T47D (cell line): ENCODE measurements around the gene UTP3.
"Not testable (repeated sequence)": the region's sequence is repeated elsewhere in the genome, so short reads cannot be mapped to it uniquely, and the experiment has no call there.

Source experiments
- DNase-seq, 2 experiments: peaks; one replicate each; pipeline versions ENCODE4 v3.0.0 to v3.0.0-alpha.2; 2011 to 2012; ENCODE audit warnings: low read depth in 1 of 2, low spot score in 1 of 2
- JUND ChIP-seq: IDR thresholded peaks from 2 replicates; pipeline ENCODE4 v1.6.1; 2012; ENCODE audit warnings: low read depth
- in situ Hi-C: cut with HindIII; loops from 2 replicates; pipeline ENCODE4 v1.10.0; 2016; ENCODE audit warnings: low sequenced_read_pairs, low pct_unique_long_range_greater_than_20kb

The UTP3 gene

DNA sequence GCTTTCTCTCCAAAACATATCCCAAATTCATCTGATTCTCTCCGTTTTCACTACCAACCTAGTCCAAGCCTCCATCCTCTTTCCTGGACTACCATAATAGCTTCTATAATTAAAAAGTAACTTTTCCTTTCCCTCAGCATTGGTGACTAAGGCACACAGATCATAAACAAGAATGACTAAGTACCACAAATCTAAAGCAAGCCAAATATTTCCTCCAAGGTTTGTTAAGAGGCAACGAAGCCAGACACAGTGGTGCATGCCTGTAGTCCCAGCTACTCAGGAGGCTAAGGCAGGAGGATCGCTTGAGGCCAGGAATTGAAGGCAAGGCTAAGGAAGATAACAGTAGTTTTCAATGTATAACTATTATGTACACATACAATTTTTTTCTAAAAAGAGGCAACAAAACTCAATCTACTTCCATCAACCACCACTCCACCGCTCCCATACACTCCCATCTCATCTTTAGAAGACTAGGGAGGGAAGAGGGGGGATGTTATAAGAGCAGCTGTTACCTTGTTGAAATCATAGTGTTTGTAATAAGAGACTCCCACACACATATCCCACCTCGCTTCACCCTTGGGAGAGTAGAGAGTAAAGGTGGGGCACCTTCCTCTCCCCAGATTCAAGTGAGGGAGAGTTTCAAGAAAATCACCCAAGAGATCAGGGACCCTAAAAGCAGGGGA lies 17.9 kb upstream of the UTP3 start:
- no peak for DNase-seq
- TF ChIP-seq JUND, result no peak
- in situ Hi-C loops, result no loop called here

DNA sequence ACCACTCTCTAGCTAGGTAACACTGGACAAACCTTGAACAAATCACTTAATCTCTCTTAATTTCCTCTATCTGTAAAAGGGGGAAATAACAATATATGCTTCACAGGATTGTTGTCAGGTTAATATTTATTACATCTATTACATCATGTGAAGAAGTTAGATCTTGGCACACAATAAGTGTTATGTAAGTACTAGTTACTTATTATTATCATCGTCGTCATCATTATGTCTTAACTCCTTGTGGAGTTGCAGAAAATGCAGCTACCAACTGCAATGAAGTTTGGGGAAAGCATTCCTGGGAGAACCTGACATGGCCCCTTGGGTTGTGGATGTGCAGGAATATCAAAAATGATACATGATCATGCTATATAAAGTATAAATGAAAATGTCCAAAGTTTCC lies 17.2 kb upstream of the UTP3 start:
- in situ Hi-C loops, result no loop called here
- DNase-seq, result no peak
- TF ChIP-seq JUND, result no peak

DNA sequence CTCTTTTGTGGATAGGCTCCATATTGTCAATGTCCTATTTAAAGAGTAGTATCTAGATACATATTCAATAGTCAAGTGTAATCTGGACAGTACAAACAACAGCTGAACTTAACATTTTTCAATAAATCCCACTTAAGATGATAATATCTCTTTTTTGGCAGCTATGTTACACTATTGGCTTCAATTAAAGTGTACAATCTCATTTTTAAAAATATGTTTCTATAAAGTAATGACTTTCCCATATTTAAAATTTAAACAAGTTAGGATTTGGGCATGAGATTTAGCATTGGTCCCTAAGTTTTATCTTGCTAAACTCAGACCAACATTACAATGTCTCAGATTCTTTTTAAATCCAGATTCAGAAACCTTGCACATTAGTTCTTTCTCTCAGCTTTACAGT lies 14.1 kb upstream of the UTP3 start:
- no peak for DNase-seq
- TF ChIP-seq JUND, result no peak
- in situ Hi-C loops, result no loop called here

DNA sequence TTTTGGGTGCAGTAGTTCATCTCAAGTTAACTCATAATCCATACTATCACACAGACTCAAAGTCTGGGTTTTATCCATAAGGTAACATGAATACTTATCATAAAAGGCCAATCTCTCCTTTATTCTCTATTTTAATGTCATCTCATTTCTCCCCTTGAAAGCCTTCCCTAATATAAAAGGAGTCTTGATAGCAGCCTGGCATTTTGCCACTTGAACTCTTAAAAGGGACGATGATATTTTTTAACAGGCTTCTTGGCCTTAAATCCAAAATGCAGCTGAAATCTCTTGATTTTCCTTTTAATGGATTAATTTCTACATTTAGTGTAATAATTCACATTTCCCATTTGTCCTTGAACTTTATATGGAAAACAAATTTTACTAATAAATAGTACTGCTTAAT lies 13.6 kb upstream of the UTP3 start:
- in situ Hi-C loops, result no loop called here
- DNase-seq, result no peak
- TF ChIP-seq JUND, result no peak

DNA sequence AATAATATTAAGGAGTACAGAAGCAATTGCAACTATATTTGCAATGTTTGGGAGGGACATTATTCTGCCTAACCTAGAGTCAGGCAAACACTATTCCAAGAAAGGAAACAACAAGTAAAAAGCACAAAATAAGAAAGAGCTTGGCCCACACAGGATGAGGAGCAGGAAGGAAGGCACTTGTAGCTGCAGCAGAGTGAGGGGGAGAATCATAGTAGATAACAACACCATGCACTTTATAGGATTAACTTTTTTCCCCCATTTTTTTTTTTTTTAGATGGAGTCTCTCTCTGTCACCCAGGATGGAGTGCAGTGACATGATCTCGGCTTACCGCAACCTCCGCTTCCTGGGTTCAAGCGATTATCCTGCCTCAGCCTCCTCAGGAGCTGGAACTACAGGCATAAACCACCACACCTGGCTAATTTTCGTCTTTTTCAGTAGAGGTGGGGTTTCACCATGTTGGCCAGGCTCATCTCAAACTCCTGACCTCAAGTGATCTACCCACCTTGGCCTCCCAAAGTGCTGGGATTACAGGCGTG lies 11.7 kb upstream of the UTP3 start:
- TF ChIP-seq JUND, result no peak
- no peak for DNase-seq
- in situ Hi-C loops, result no loop called here

DNA sequence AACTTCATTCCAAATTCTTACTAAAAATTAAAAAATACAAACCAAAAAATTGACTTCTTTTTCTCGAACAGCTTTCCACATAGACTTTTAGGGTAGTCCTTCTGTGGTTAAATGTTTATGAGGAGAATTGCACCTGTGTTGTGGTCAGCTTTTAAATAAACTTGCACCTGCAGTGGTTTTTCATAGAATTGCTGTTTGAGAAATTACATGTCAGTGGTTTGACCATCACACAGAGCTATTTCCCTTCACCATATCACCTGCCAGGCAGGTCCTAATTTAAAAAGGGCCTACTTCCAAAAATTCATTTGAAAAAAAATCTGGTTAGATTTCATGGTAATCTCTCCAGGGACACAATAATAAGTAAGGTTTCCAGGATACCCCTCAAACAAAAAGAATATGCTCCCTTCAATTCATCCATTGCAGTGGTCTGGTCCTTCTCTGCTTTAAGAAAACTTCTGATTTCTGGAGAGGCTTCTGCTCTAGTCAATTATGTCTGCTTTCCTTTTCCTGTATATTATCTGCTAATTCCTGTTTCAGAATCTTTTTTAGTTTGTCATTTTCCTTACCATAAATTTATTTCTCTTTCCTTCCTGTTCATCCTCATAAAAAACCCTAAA lies 9.8 kb upstream of the UTP3 start:
- in situ Hi-C loops, result no loop called here
- TF ChIP-seq JUND, result no peak
- DNase-seq, result no peak

DNA sequence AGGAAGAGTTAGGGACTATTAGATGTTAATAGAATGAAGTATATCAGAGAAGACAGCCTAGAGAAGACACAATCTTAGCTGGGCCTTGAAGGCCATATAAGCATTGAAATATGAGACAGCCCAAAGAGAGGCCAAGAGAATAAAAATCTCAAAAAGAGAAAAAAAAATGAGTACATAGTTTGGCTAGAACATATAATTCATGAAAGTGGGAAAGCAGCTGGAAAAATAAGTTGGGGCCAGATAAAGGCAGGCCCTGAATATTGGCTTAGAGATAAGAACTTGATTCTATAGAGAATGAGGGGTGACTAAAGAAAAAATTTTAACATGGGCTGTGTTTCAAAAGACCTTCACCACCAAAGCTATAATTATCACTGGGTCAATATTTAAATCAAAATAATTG lies 7.4 kb upstream of the UTP3 start:
- TF ChIP-seq JUND, result no peak
- no peak for DNase-seq
- in situ Hi-C loops, result no loop called here

DNA sequence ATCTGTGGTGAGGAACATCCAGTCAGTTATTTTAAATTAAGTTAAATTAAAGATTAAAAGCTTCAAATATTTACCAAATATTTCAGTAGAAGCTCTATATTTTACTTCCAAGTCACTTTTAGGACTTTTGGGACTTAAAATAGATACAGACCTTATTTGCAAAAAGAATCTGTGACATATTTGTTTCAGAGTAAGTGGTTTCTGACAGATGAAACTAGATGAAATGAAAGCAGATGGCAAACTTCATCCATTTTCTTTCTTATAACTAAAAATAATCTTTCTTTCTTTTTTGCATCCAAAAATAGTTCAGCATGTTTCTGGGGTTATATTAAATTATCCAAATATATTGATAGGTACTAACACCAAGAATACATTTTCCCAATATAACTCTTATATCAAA lies 6.6 kb upstream of the UTP3 start:
- in situ Hi-C loops, result no loop called here
- TF ChIP-seq JUND, result no peak
- DNase-seq, result no peak

DNA sequence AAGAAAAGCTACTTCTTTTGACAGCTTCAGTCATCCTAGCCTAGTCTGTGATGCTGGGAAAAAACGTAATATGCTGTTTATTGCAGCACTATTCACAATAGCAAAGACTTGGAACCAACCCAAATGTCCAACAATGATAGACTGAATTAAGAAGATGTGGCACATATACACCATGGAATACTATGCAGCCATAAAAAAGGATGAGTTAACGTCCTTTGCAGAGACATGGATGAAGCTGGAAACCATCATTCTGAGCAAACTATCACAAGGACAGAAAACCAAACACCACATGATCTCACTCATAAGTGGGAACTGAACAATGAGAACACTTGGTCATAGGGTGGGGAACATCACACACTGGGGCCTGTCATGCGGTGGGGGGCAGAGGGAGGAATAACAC lies 6.2 kb upstream of the UTP3 start:
- DNase-seq, in situ Hi-C loops: not testable (repeated sequence)

DNA sequence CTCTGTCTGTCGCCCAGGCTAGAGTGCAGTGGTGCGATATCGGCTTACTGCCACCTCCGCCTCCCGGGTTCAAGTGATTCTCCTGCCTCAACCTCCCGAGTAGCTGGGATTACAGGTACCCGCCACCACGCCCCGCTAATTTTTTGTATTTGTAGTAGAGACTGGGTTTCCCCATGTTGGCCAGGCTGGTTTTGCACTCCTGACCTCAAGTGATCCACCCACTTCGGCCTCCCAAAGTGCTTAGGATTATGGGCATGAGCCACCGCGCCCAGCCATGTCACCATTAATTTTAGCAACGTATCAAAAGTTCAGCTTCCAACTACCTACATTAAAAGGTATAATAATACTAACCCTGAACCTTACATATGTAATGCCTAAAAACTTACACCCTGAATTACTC lies 940 bp upstream of the UTP3 start:
- in situ Hi-C loops, result no loop called here
- no peak for TF ChIP-seq JUND
- no peak for DNase-seq

DNA sequence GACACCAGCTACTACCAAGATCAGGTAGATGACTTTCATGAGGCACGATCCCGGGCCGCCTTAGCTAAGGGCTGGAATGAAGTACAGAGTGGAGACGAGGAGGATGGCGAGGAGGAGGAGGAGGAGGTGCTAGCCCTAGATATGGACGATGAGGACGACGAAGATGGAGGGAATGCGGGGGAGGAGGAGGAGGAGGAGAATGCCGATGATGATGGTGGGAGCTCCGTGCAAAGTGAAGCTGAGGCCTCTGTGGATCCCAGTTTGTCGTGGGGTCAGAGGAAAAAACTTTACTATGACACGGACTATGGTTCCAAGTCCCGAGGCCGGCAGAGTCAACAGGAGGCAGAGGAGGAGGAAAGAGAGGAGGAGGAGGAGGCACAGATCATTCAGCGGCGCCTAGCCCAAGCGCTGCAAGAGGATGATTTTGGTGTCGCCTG lies 481 bp downstream of the UTP3 start:
- in situ Hi-C loops, result no loop called here
- no peak for DNase-seq
- no peak for TF ChIP-seq JUND

DNA sequence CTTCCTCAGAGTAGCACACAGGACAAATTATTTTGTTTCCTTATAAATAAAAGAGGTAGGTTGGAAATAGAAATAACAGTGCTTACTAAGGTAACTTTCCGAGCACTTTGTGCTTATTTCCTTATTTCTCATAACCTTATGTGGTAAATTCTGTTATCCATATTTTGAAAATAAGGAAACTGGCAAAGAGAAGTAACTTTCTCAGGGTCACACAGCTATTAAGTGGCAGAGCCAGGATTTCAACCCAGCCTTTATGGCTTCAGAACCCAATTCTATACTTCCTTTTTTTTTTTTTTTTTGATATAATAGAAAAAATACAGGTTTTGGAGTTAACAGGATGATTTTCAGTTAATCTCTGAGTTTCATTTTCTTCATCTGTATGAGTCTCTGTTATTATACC lies 3.3 kb downstream of the UTP3 start:
- DNase-seq, result no peak
- in situ Hi-C loops, result no loop called here
- TF ChIP-seq JUND, result no peak

DNA sequence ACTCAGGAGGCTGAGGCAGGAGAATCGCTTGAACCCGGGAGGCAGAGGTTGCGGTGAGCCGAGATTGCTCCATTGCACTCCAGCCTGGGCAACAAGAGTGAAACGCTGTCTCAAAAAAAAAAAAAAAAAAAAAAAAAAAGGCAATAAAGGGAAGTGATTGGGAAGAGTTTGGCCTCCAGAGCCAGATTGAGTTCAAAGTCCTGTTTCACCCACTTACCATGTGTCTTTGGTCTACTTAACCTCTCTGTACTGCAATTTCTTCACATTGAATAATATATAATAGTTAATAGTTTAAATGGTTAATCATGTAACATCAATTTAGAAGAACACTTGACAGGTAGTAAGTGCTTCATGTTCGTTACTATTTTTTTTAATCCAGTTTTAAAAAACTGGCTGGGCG lies 6.3 kb downstream of the UTP3 start:
- DNase-seq, in situ Hi-C loops: not testable (repeated sequence)

DNA sequence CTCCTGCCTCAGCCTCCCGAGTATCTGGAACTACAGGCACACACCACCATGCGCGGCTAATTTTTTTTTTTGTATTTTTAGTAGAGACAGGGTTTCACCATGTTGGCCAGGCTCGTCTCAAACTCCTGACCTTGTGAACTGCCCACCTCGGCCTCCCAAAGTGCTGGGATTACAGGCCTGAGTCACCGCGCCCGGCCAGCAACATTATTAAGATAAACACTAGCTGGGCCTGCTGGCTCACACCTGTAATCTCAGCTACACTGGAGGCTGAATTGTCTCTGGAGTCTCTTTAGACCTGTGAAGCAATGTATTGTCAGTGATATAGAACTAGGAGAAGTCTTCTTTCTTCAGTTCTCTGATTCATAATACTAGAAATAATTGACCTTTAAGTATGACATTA lies 10.1 kb downstream of the UTP3 start:
- DNase-seq, result not testable (repeated sequence)

More for the DNA sequence above, 10.1 kb downstream of the UTP3 start:
- in situ Hi-C loops, result not testable (repeated sequence)
